PC-9 (cell line): ENCODE results near the gene VGF.

Experiments used
- EZH2 ChIP-seq: fragments of 200-600 bp; sonication (generic); IDR thresholded peaks from 2 replicates; pipeline ENCODE4 v1.8.0; 2017; ENCODE audit warnings: antibody characterized with exemption, low read depth
- TF ChIP-seq, protein P1 (sequence below): fragments of 200-600 bp; sonication (generic); conservative IDR thresholded peaks from 2 replicates; pipeline ENCODE4 v1.6.1; 2017; ENCODE audit warnings: mixed run types, antibody characterized with exemption, mild to moderate bottlenecking, moderate library complexity

DNA sequence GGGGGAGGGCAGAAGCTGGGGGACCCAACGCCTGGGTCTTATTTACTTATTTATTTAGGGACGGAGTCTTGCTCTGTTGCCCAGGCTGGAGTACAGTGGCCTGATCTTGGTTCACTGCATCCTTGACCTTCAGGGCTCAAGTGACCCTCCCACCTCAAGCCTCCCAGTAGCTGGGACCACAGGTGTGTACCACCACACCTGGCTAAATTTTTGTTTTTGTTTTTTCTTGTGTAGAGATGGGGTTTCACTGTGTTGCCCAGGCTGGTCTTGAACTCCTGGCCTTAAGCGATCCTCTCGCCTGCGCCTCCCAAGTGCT is 37.2 kb upstream of the VGF start:
- TF ChIP-seq, protein P1, sequence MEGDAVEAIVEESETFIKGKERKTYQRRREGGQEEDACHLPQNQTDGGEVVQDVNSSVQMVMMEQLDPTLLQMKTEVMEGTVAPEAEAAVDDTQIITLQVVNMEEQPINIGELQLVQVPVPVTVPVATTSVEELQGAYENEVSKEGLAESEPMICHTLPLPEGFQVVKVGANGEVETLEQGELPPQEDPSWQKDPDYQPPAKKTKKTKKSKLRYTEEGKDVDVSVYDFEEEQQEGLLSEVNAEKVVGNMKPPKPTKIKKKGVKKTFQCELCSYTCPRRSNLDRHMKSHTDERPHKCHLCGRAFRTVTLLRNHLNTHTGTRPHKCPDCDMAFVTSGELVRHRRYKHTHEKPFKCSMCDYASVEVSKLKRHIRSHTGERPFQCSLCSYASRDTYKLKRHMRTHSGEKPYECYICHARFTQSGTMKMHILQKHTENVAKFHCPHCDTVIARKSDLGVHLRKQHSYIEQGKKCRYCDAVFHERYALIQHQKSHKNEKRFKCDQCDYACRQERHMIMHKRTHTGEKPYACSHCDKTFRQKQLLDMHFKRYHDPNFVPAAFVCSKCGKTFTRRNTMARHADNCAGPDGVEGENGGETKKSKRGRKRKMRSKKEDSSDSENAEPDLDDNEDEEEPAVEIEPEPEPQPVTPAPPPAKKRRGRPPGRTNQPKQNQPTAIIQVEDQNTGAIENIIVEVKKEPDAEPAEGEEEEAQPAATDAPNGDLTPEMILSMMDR = no peak
- no peak for TF ChIP-seq EZH2
